Measurements from ENCODE around the gene SLX9.

Gene SLX9

DNA sequence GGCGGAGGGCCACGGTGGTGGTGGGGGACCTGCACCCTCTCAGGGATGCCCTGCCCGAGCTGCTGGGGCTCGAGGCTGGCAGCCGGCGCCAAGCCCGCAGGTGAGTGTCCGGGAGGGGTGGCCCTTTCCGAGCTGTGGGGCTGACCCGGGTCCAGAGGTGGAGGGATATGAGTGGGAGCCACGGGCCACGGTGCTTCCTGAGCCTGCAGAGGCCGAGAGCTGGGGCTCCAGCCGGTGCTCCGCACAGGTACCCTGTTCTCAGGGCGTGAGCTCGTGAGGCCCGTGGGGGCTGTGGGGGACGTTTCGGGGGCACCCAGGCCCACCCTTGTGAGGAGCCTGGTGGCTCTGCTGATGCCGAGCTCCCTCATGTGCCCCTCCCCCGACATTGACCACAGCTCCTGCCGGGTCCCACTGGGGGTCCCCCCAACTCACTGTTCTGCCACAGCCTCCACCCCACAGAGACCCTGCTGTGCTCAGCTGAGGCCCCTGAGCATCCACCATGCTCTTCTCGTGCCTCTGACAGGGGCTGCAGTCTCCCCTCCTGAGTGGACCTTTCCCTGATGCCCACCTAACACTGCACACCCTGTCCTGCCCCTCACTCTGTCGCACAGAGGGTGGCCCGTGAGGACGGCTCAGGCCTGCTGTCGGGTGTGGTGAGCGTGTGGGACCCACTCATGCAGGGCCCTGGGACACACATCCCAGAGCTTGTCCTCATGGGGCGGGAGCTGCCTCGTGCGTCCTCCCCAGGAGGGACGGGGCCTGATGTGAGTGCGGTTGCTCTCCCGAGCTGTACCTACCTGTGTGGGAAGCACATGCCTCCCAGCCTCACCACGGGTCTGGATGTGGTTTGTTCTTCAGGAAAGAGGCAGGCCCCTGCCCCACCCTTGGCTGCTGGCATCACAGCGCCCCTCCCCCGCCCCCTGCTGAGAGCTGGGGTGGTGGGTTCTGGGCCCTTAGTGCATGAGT lies 27.5 kb downstream of the SLX9 start:
- Histone ChIP-seq H2BK120ac (ENCODE audit: insufficient read depth, low read length, poor library complexity) (peak overlapping the region; percentile 3), H3K27ac (ENCODE audit: low read depth, low read length) (no peak overlapping the region), H3K4me3 (ENCODE audit: low read depth, low read length) (no peak overlapping the region), H3K9ac (ENCODE audit: low read length) (no peak overlapping the region), H3K9me3 (ENCODE audit: insufficient read depth, low read depth, low read length) (no peaks in the 10 kb centered on the region), H2AFZ (ENCODE audit: insufficient read depth, low read length, poor library complexity) (no peak overlapping the region), H4K8ac (ENCODE audit: low read depth, low read length) (no peak overlapping the region), H4K12ac (ENCODE audit: low read depth, low read length) (no peak overlapping the region), H3K4me2 (ENCODE audit: low read length) (no peak overlapping the region), H2AK5ac (ENCODE audit: low read length) (peak overlapping the region; percentile 22), H3K23ac (ENCODE audit: low read length) (no peak overlapping the region), H2BK5ac (ENCODE audit: low read depth, low read length, poor library complexity) (no peak overlapping the region), H2BK12ac (ENCODE audit: low read length) (peak overlapping the region; percentile 0), H3K4ac (ENCODE audit: low read depth, low read length) (no peak overlapping the region), H3K79me1 (ENCODE audit: low read length) (peaks cover 44% of the 10 kb centered on the region), H3K18ac (ENCODE audit: low read length) (peak overlapping the region; percentile 3), H3K14ac (ENCODE audit: low read length) (peak overlapping the region; percentile 0), H3K4me1 (ENCODE audit: control insufficient read depth in 1 of 2, insufficient read depth in 2 of 2, low read length in 2 of 2) (peaks cover 32 to 50% of the 10 kb centered on the region in 2 experiments), H3K36me3 (ENCODE audit: control insufficient read depth in 1 of 2, insufficient read depth in 2 of 2, low read length in 2 of 2) (peaks cover 15 to 21% of the 10 kb centered on the region in 2 experiments), H3K27me3 (ENCODE audit: insufficient read depth, low read length) (no peaks in the 10 kb centered on the region), H3K79me2 (ENCODE audit: control insufficient read depth, insufficient read depth, low read length, poor library complexity) (peaks cover 5% of the 10 kb centered on the region), H4K91ac (ENCODE audit: low read depth, low read length) (peak overlapping the region; percentile 57)
- WGBS (ENCODE audit: extremely low coverage, insufficient coverage, insufficient read length), result no CpG with 5 or more reads among the region's 38 CpGs
- no peak for DNase-seq

DNA sequence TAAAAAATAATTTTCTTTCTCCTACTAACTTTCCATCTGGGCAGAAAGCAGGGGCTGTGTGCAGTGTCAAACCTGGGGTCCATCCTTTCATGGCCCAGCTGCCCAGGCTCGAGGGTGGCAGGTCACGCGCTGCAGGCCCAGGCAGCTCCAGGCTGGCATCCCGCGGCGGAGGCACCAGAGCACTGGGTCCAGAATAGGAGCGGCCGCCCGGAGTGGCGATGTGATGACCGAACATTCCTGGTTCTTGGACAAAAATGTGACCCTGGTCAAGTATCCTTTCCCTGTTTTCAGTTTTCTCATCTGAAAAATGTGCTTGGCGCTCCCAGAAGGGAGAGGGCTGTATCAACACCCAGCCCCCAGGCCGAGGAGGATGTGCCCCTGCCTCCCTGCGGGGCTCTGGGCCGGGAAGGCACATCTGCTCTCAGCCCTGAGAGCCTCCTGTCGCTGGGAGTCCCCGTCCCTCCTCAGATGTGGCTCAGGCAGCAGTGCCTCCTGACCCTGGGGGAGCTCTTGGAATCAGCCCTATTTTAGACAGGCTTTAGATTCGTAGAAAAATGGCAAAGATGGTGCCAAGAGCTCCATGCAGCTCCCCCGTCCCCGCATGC lies 29.3 kb downstream of the SLX9 start:
- H2BK12ac ChIP-seq (ENCODE audit: low read length), result peak overlapping the region; percentile 93
- peaks cover 35 to 55% of the 10 kb centered on the region in 2 experiments for H3K4me1 ChIP-seq (ENCODE audit: control insufficient read depth in 1 of 2, insufficient read depth in 2 of 2, low read length in 2 of 2)
- peaks cover 45% of the 10 kb centered on the region for H3K79me1 ChIP-seq (ENCODE audit: low read length)
- peak overlapping the region; percentile 87 for H2BK120ac ChIP-seq (ENCODE audit: insufficient read depth, low read length, poor library complexity)
- H2AFZ ChIP-seq (ENCODE audit: insufficient read depth, low read length, poor library complexity), result peak overlapping the region; percentile 18
- H3K79me2 ChIP-seq (ENCODE audit: control insufficient read depth, insufficient read depth, low read length, poor library complexity), result peaks cover 5% of the 10 kb centered on the region
- no peak overlapping the region for H3K23ac ChIP-seq (ENCODE audit: low read length)
- H3K27me3 ChIP-seq (ENCODE audit: insufficient read depth, low read length), result no peaks in the 10 kb centered on the region
- peak overlapping the region; percentile 74 for H2BK5ac ChIP-seq (ENCODE audit: low read depth, low read length, poor library complexity)
- H4K12ac ChIP-seq (ENCODE audit: low read depth, low read length), result no peak overlapping the region
- no peak overlapping the region for H3K9ac ChIP-seq (ENCODE audit: low read length)
- peak overlapping the region; percentile 83 for H3K18ac ChIP-seq (ENCODE audit: low read length)
- H3K9me3 ChIP-seq (ENCODE audit: insufficient read depth, low read depth, low read length), result no peaks in the 10 kb centered on the region
- H2AK5ac ChIP-seq (ENCODE audit: low read length), result peak overlapping the region; percentile 61
- DNase-seq, result peak; percentile 65 to 77
- no CpG with 5 or more reads among the region's 20 CpGs for WGBS (ENCODE audit: extremely low coverage, insufficient coverage, insufficient read length)
- H3K36me3 ChIP-seq (ENCODE audit: control insufficient read depth in 1 of 2, insufficient read depth in 2 of 2, low read length in 2 of 2), result peaks cover 23 to 24% of the 10 kb centered on the region in 2 experiments
- H3K14ac ChIP-seq (ENCODE audit: low read length), result peak overlapping the region; percentile 67
- peak overlapping the region; percentile 85 for H4K91ac ChIP-seq (ENCODE audit: low read depth, low read length)
- H3K4me3 ChIP-seq (ENCODE audit: low read depth, low read length), result no peak overlapping the region
- peak overlapping the region; percentile 60 for H4K8ac ChIP-seq (ENCODE audit: low read depth, low read length)
- peak overlapping the region; percentile 36 for H3K4ac ChIP-seq (ENCODE audit: low read depth, low read length)
- no peak overlapping the region for H3K4me2 ChIP-seq (ENCODE audit: low read length)
- H3K27ac ChIP-seq (ENCODE audit: low read depth, low read length), result peak overlapping the region; percentile 73

DNA sequence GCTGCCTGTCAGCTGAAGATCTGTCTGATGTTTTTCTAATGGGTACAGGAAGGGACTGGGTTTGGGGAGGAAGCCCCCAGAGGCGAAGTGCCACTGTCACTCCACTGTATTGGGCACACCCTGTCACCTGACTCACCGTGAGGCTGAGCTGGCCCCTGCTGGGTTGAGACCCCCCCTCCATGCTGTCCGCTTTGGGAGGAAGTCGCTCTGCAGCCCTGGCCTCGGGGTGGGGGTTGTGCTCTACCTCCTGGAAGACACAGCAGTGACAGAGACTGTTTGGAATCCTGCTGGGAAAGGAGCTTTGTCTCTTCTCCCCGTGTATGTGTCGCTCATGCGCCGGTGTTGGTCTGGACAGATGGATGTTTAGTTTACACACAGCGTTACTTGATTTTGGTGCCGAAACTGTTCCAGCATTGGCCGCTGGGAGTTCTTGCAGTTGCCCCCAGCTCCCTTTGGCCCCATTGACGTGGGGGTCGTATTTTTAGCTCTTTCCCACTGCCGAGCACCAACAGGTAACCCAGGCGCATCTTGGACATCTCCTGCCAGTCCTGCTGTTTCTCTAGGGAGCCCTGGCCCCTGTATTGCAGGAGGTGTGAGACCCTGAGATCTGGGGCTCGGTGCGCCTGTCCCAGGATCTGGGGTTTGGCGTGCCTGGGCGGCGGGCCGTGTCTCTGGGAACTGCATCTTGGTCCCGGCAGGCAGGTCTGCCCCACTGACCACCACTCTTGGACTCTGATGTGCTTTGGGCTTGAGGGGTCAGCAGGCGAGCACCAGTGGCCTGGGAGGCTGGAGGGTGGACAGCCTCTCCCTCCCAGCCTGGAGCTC lies 30.3 kb downstream of the SLX9 start:
- Histone ChIP-seq H3K36me3 (ENCODE audit: control insufficient read depth in 1 of 2, insufficient read depth in 2 of 2, low read length in 2 of 2) (peaks cover 29 to 30% of the 10 kb centered on the region in 2 experiments), H4K12ac (ENCODE audit: low read depth, low read length) (peak overlapping the region; percentile 36), H3K9ac (ENCODE audit: low read length) (no peak overlapping the region), H3K79me2 (ENCODE audit: control insufficient read depth, insufficient read depth, low read length, poor library complexity) (peaks cover 4% of the 10 kb centered on the region), H3K14ac (ENCODE audit: low read length) (peak overlapping the region; percentile 83), H3K23ac (ENCODE audit: low read length) (no peak overlapping the region), H2BK120ac (ENCODE audit: insufficient read depth, low read length, poor library complexity) (peak overlapping the region; percentile 88), H3K9me3 (ENCODE audit: insufficient read depth, low read depth, low read length) (no peaks in the 10 kb centered on the region), H2BK12ac (ENCODE audit: low read length) (peak overlapping the region; percentile 95), H4K8ac (ENCODE audit: low read depth, low read length) (peak overlapping the region; percentile 44), H4K91ac (ENCODE audit: low read depth, low read length) (peak overlapping the region; percentile 97), H3K4me1 (ENCODE audit: control insufficient read depth in 1 of 2, insufficient read depth in 2 of 2, low read length in 2 of 2) (peaks cover 35 to 54% of the 10 kb centered on the region in 2 experiments), H3K27me3 (ENCODE audit: insufficient read depth, low read length) (no peaks in the 10 kb centered on the region), H3K27ac (ENCODE audit: low read depth, low read length) (peak overlapping the region; percentile 73), H3K79me1 (ENCODE audit: low read length) (peaks cover 42% of the 10 kb centered on the region), H2AFZ (ENCODE audit: insufficient read depth, low read length, poor library complexity) (peak overlapping the region; percentile 46), H3K4ac (ENCODE audit: low read depth, low read length) (peak overlapping the region; percentile 75), H3K18ac (ENCODE audit: low read length) (peak overlapping the region; percentile 91), H2AK5ac (ENCODE audit: low read length) (peak overlapping the region; percentile 85), H2BK5ac (ENCODE audit: low read depth, low read length, poor library complexity) (peak overlapping the region; percentile 85), H3K4me2 (ENCODE audit: low read length) (peak overlapping the region; percentile 10), H3K4me3 (ENCODE audit: low read depth, low read length) (no peak overlapping the region)
- DNase-seq, result peak; percentile 84 to 88
- no CpG with 5 or more reads among the region's 24 CpGs for WGBS (ENCODE audit: extremely low coverage, insufficient coverage, insufficient read length)

Data from trophoblast cell (in vitro differentiated cells and primary cell).